ENCODE data around the gene ATP6V0B. TPM values are rescaled to one million over a fixed set of nuclear protein-coding genes. Genes with fewer than 3 reads are reported as not detected.

ATP6V0B gene
- total and polyA plus RNA-seq, 2 donors (not counting 1 experiment from before 2014, with no cell fraction given) = 91.0 to 198 TPM

- peak within 1 kb of the TSS; percentile 79 for H3K27ac Mint-ChIP-seq
- POLR2A ChIA-PET = interaction anchor here (0.6 to 0.7 kb wide), 2 partner anchors 10 to 23 kb away, joined by 3 to 4 read pairs; partner anchors contain the start of gene IPO13
- peak within 1 kb of the TSS in 1 of 2 donors; percentile 60 for H3K27ac ChIP-seq (ENCODE audit: low read length in 2 of 2)
- peaks cover 37% of the 10 kb centered on the region for H3K4me1 Mint-ChIP-seq
- intact Hi-C loops (cut with micrococcal nuclease) = loop anchor here (1.0 to 10.0 kb wide), 4 partner anchors 24 to 1515 kb away; partner anchors contain the start of genes IPO13, KDM4A, PPCS and ST3GAL3
- H3K79me2 ChIP-seq (ENCODE audit: control insufficient read depth, insufficient read depth, low read length) = peaks cover 23% of the 10 kb centered on the region
- no peaks in the 10 kb centered on the region for H3K9me3 Mint-ChIP-seq (ENCODE audit: insufficient read depth)
- H3K4me3 Mint-ChIP-seq = peak within 1 kb of the TSS; percentile 95
- peak within 1 kb of the TSS; percentile 62 to 96 (median 92) for H3K4me3 ChIP-seq (ENCODE audit: control extremely low read depth in 1 of 5, extremely low read depth in 1 of 5, insufficient read depth in 1 of 5, low read depth in 2 of 5, low read length in 4 of 5)
- 2% methylated on average over 42 of the region's 47 CpGs for WGBS (ENCODE audit: insufficient coverage)
- TF ChIP-seq CTCF (IDR thresholded peaks at IDR 0.05) (no peak), EZH2 (IDR thresholded peaks at IDR 0.05; ENCODE audit: borderline replicate concordance, insufficient read depth, low read depth, low read length, poor library complexity, severe bottlenecking) (no peak)
- no peaks in the 10 kb centered on the region for H3K27me3 ChIP-seq (replicated peaks in 1 of 4; ENCODE audit: control extremely low read depth in 1 of 4, control insufficient read depth in 3 of 4, insufficient read depth in 4 of 4, low read length in 3 of 4)
- peak within 1 kb of the TSS; percentile 81 for H2AFZ ChIP-seq (ENCODE audit: insufficient read depth, low read depth, low read length, poor library complexity, severe bottlenecking)
- H3K4me2 ChIP-seq (replicated peaks; ENCODE audit: low read depth, low read length, poor library complexity, severe bottlenecking) = peak within 1 kb of the TSS; percentile 96
- peak; percentile 85 for ATAC-seq (ENCODE audit: low read depth)
- H3K9me3 ChIP-seq (ENCODE audit: control extremely low read depth in 1 of 3, control insufficient read depth in 2 of 3, insufficient read depth in 1 of 3, low read length in 2 of 3) = no peaks in the 10 kb centered on the region
- peak; percentile 95 for DNase-seq
- H3K4me1 ChIP-seq (ENCODE audit: control insufficient read depth in 2 of 2, insufficient read depth in 2 of 2, low read length in 2 of 2) = peaks cover 17 to 30% of the 10 kb centered on the region in 2 donors
- peak within 1 kb of the TSS; percentile 81 for H3K9ac ChIP-seq (ENCODE audit: low read length)
- H4K20me1 ChIP-seq (ENCODE audit: control insufficient read depth, insufficient read depth, low read length, poor library complexity, severe bottlenecking) = peaks cover 10% of the 10 kb centered on the region
- peaks cover 0 to 10% of the 10 kb centered on the region in 2 experiments for H3K36me3 ChIP-seq (replicated peaks in 1 of 2; ENCODE audit: control extremely low read depth in 1 of 2, control insufficient read depth in 1 of 2, extremely low read depth in 1 of 2, insufficient read depth in 2 of 2, low read length in 1 of 2)
- CTCF ChIA-PET = interaction anchor here (0.7 to 1.7 kb wide), 4 partner anchors 23 to 36 kb away, joined by 3 to 4 read pairs (median 4); partner anchors contain the start of genes ARTN and IPO13
- H3K27me3 Mint-ChIP-seq = no peaks in the 10 kb centered on the region
Observed at GRCh38 chr1:43969746-43970466, 4.9 kb upstream of the ATP6V0B start, which contains the start of gene DPH2. Gene DPH2 (plus strand): TSS chr1:43970010. CDS start chr1:43970176, 166 bp downstream.

Measured in B cell (primary cell).